ENCODE measurements around the gene GOLGA6L10. TPM values are rescaled to one million over a fixed set of nuclear protein-coding genes. Genes with fewer than 3 reads are reported as not detected.
"Not testable (repeated sequence)": the region's sequence is repeated elsewhere in the genome, so short reads cannot be mapped to it uniquely, and the experiment has no call there.

GOLGA6L10 gene
- total RNA-seq, 2 donors from 2014 or later = 0.15 to 0.34 TPM

GRCh38 chr15:82345176-82345575 is 4.1 kb downstream of the GOLGA6L10 start:
- intact Hi-C loops (cut with DNase I); DNase-seq; ATAC-seq: not testable (repeated sequence)

GRCh38 chr15:82344421-82344820 is 4.9 kb downstream of the GOLGA6L10 start:
- ATAC-seq; DNase-seq; intact Hi-C loops (cut with DNase I): not testable (repeated sequence)

GRCh38 chr15:82343851-82344250 is 5.4 kb downstream of the GOLGA6L10 start:
- intact Hi-C loops (cut with DNase I); DNase-seq; ATAC-seq: not testable (repeated sequence)

GRCh38 chr15:82342632-82343374 is 6.5 kb downstream of the GOLGA6L10 start:
- intact Hi-C loops (cut with DNase I); ATAC-seq; DNase-seq: not testable (repeated sequence)

DNA sequence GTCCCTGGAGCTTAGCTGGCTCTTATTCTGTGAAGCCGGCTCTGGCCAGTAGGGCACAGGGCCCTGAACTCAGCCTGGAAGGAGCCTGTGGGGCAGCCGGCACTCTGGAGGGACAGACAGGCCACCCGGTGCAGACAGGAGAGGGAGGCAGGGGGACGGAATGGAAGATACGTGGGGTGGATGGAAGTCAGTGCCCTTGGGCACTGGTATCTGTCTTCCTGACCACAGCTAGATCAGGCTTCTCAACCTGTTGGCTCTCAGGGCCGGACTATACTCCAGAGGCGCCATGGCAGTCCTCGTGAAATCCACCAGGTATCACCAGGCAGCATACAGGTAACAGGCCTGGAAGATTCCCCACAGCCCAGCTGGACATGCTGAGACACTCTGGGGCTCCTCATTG is 10.7 kb downstream of the GOLGA6L10 start:
- ATAC-seq; intact Hi-C loops (cut with DNase I); DNase-seq: not testable (repeated sequence)

- ATAC-seq; DNase-seq; intact Hi-C loops (cut with DNase I): not testable (repeated sequence)
These were observed 11.2 kb downstream of the GOLGA6L10 start for GRCh38 chr15:82338053-82338452.

DNA sequence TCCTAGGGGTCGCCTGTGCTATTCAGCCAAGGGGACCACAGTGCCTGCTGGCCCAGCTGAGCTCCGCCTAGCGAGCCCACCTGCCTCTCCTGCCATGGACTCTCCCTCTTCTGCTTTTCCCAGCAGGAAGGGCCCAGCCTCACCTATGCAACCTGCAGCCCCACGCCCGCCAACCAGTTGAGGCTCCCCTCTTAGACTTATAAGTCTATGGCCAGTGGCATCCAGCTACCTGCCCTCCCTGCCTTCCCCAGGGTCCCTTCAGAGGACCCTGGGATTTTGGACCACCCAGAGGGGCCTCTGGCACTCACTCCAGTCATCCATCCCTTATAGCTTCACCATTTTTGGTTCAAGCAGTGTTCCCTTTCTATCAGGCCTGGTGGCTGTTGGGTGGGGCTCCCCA is 12.2 kb downstream of the GOLGA6L10 start:
- DNase-seq; intact Hi-C loops (cut with DNase I); ATAC-seq: not testable (repeated sequence)

DNA sequence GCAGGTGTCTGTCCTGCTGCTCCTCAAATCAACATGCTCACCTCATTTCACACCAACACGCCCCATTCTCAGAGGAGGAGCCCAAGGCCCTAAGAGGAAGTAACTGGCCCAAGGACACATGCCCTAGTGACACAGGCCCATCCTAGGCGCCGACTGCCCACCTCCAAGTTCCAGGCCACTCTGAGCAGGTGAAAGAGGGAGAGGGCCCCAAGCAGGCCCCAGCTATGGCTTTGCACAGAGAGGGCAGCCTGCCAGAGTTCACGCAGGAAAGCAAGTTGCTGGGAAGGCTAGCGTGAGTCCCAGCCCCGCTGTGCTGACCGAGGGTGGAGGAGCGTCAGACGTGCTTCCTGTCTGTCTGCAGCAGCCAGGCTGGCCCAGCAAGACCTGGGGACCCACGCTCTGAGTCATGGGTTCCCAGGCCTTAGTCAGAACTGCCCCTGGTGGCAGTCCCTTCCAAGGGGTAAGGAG is 13.1 kb downstream of the GOLGA6L10 start:
- intact Hi-C loops (cut with DNase I); DNase-seq: not testable (repeated sequence)
- ATAC-seq = peak in 1 of 2 donors; percentile 32

GRCh38 chr15:82335006-82335405 is 14.3 kb downstream of the GOLGA6L10 start:
- ATAC-seq; intact Hi-C loops (cut with DNase I); DNase-seq: not testable (repeated sequence)

DNA sequence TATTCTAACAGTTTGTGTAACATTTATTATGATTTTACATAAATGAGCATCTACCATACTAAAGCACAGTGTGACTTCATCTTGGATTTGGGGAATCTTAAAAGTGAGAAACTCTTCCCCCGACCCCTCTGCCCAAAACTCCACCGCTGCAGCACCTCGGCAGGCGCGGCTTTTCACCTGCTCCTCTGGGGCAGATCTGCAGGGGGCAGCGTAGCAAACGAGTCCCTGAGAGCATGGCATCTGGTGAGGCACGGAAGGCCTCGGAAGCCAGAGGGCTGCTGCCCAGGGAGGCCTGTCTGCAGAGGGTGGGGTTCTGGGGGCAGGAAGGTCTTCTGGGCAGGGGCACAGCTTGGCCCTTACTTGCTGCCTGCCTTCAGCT is 14.7 kb downstream of the GOLGA6L10 start:
- ATAC-seq; DNase-seq; intact Hi-C loops (cut with DNase I): not testable (repeated sequence)

GRCh38 chr15:82333603-82334553 is 15.4 kb downstream of the GOLGA6L10 start:
- ATAC-seq; intact Hi-C loops (cut with DNase I); DNase-seq: not testable (repeated sequence)

- intact Hi-C loops (cut with DNase I) = not testable (repeated sequence)
- DNase-seq (peak; percentile 73), ATAC-seq (peak; percentile 91 to 94)
These were observed 16.3 kb downstream of the GOLGA6L10 start for GRCh38 chr15:82332711-82333602.

DNA sequence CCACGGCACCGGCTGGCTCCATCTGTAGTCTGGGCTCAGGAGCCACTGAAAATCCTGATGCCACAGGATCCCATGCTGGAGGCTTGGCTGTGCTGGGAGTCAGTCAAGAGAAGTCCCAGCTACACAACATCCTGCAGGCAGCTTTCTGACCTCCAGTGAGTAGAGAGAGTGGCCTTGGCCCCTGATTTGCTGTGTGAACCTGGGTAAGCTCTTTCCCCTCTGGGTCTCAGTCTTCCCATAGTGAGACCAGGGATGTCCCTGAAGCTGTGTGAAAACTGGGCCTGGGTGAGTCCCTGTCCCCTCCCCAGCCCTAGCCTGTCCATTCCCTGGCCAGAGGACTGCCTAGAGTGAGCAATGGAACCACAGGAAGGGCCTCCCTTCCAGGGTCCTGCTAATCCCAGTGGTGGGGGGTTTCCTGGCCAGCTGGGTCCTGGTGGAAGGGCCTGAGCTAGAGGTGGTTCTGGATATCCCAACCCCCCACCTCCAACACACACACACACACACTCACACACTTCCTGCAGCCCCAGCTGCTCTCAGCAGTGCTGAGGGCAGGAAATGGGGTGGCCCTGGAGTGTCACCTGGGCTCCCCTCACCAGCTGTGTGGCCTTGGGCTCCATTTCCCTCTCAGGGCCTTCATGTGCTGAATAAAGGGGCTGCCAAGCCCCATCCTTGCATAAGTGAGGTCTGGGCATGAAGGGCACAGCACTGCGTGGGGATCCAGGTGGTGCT is 17.5 kb downstream of the GOLGA6L10 start:
- DNase-seq; intact Hi-C loops (cut with DNase I); ATAC-seq: not testable (repeated sequence)

GRCh38 chr15:82330921-82331320 is 18.4 kb downstream of the GOLGA6L10 start:
- intact Hi-C loops (cut with DNase I); ATAC-seq; DNase-seq: not testable (repeated sequence)

- DNase-seq; ATAC-seq; intact Hi-C loops (cut with DNase I): not testable (repeated sequence)
These were observed 20.2 kb downstream of the GOLGA6L10 start for GRCh38 chr15:82329039-82329438.

GRCh38 chr15:82327372-82327771 is 21.9 kb downstream of the GOLGA6L10 start:
- ATAC-seq; intact Hi-C loops (cut with DNase I); DNase-seq: not testable (repeated sequence)

DNA sequence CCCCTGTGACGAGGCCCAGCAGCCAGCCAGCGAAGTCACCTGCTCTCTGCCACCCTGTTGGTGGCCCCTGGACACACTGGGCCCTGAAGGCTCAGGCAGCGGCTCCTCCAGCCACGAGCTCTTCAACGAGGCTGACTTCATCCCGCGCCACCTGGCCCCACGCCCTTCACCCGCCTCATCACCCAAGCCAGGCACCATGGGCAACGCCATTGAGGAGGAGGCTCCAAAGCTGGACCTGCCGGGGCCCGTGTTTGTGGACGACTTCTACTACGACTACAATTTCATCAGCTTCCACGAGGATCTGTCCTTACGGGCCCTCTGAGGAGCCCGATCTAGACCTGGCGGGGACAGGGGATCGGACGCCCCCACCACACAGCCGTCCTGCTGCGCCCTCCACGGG is 22.4 kb downstream of the GOLGA6L10 start:
- intact Hi-C loops (cut with DNase I) = not testable (repeated sequence)

DNA sequence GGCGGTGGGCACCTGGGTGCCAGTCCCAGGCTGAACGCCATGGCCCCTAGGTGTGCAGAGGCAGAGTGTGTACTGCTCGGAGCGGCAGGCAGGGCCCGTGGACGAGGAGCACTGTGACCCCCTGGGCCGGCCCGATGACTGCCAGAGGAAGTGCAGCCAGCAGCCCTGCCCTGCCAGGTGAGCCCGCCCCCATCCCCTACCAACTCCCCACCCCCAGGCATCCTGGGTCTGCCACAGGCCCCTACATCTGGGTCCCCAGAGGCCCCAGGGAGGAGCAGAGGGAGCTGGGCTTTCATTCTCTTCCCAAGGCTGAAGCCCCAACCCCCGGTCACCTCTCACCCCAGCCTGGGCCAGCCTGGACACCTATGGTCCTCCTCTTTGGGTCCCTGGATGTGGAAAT is 23.6 kb downstream of the GOLGA6L10 start:
- DNase-seq; intact Hi-C loops (cut with DNase I); ATAC-seq: not testable (repeated sequence)

More for the DNA sequence above, 22.4 kb downstream of the GOLGA6L10 start:
- not testable (repeated sequence) for ATAC-seq, DNase-seq

Data from left cardiac atrium (tissue), 4 donors.